HG02571 (cell line): ENCODE measurements around the gene GUCA1C.

Source experiments
- ATAC-seq: cut with Tn5 transposase; IDR thresholded peaks from one replicate; pipeline ENCODE4 v1.9.1; 2021; ENCODE audit warnings: mild to moderate bottlenecking, moderate library complexity; ENCODE audit not compliant: unreplicated experiment

The GUCA1C gene, protein sequence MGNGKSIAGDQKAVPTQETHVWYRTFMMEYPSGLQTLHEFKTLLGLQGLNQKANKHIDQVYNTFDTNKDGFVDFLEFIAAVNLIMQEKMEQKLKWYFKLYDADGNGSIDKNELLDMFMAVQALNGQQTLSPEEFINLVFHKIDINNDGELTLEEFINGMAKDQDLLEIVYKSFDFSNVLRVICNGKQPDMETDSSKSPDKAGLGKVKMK

DNA sequence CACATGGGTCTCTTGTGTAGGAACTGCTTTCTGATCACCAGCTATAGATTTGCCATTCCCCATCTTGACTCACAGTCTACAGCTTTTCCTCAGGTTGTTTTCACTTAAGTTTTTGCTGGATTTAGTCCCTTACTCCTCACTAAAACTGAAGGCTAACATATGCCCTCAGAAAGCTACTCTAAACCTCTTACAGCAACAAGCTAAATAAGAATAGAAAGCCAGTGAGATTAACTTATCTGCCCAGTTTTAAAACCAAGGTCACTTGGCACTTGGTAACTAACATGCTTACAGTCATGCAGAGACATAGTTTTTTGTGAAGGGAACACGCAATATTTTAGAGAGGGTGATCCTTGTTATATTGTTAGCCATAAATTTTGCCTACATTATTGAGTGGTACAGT, at the start of gene GUCA1C:
GUCA1C (minus strand) TSS at position 180 of the 400 bp plus-strand sequence; CDS start at position 63, 117 bp downstream.
- ATAC-seq: no peak

DNA sequence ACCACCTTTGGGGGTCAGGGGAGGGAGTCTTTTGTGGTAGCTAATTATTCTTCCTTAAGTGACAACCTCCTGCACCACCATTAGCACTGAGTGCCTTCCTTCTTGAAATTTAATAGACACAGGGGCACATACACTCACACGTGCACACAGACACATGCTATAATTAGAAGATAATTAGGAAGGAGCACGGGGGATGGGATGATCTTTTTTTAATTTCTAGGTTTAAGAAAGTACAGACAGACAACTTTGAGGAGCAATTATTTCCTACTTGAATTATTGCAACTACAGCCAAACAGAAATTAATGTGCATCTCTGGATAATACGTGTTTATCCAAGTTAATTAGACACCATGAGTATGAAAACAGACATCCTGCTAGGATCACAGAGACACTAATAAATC, 44.8 kb upstream of the GUCA1C start:
- no peak for ATAC-seq

DNA sequence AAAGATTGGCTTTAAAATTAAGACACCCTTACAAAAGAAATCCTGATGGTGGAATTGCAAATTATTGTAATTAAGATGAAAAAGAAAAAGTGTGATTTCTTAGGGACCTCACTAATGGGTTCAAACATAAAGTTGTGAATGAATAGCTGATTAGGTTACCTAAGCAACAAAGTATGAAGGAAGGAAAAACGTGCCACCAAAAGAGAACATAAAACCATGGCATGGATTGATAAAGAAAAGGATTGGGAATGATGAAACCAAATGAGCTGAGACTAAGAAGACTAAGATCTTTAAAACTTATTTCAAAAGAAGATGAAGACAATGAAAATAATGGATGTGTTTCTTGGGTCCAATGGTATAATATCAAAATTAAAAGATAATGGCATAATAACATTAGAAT, 32.2 kb upstream of the GUCA1C start:
- ATAC-seq: no peak

DNA sequence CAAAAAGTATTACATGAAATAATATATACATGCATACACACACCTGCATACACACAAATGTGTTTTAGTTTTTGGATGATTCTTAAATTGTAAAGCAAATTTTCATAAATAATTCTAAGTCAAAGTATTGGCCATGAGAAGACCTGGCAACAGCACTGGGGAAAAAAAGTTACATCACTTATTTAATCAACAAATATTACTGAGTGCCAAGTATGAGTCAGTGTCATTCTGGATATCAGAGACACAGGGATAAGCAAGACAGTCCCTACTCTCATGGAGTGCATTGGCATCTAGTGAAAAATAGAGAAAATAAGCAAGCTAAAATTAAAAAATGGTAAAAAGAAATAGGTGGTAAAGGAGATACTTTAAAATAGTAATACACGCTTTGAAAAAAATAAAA, 29.4 kb upstream of the GUCA1C start:
- no peak for ATAC-seq

DNA sequence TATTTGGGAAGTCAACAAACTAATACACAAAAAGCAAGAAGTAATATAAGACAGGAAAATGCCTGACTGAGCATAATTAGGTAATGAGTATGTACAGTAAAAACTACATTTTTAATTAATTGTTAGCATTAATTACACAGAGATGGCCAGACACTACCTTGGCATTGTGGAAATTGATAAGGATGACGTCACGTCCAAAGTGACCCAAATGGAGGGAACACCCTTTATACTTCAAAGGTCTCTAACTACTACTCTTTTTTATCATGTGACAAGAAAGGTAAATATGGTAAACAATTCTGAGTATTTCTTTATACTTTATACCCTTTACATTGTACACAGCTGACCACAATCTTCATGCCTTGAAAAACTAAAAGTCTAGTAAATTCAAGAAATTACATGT, 22.4 kb upstream of the GUCA1C start:
- no peak for ATAC-seq

DNA sequence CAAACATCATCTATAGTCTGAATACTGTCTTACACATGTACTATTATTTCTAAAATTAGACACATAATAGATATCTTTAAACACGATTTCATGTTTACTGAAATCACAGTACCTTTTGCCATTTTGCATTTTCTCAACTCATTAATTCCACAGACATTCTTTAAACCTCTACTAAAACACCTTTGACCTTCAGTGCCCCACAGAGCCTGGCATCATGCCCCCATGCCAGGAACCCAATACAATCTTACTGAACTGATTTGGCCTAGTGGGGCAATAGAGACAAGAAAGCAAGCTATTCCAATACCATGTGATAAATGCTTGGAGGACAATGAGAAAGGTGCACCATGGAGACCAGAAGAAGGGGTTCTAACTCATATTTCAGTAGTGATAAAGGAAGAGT, 19.3 kb upstream of the GUCA1C start:
- no peak for ATAC-seq

DNA sequence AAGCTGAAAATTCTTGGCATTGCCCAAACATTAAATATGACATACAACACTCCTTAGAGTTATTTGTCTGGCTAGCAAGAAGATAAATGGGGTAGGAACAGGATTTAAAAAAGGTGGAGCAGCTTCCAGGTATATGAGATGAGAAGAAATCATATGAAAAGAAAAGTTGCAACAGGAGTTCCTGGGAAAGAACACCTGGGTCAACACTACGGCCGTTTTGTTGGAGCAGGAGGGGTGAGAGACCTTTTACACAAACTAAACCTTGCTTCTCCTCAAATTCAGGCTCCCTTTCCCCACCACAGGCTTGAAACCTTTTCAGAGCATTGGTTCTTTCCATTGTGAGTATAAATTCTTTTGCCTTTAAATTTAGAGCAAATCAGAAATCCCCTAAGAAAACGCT, 18.8 kb upstream of the GUCA1C start:
- ATAC-seq: no peak

DNA sequence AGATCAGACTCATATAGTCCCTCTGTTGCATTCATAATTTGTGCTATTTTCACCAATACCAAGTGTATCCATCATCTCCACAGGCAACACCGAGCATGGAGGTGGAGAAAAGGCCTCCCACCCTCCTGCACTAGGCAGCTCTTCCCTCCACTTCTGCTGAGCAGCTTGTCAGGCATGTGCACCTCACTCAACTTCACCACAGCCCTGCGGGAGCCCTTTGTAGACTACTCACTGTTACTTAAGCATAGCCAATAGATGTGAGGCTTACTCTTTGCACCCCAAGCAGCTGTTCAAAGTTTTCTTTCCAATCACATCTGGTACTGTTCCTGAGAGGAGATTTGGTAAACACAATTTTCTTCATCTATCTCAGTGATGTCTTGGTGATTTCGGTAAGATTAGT, 16.9 kb upstream of the GUCA1C start:
- no peak for ATAC-seq

DNA sequence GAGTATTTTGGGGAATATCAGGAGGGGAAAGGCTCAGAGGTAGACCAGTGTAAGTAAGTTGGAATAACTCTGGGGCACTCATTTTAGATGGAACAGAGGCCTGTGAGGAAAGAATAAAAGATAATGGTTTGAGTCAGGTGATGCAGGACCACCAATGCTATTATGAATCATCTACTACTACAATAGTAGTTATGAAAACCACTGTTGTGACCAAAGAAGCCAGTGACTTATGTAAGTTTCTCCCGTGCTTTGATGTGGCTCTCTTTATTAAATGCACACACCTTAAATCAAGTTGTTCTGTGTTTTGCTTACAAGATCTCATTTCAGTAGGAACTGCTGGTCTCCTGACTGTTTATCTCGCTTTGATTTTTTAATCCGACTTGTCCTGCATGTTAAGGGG, 13.1 kb upstream of the GUCA1C start:
- no peak for ATAC-seq

DNA sequence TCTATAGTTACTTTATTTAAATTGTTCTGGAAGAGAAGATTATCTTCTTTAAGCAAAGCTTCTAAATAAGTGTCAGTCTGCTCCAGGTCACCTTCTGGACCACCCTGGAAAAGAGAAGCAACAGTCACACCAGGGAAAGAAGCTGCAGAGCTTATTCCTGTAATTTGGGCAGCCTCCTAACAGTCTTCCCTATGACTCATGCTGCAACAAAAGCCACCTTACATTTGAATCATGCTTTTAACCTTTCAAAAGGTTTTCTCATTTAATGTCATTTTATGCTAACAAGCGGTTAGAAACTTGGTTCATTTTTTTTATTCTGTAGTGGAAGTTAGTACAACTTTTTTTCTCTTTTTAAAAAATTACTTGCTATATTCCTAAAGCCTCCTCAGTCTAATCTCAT, 5.3 kb upstream of the GUCA1C start:
- ATAC-seq: no peak

DNA sequence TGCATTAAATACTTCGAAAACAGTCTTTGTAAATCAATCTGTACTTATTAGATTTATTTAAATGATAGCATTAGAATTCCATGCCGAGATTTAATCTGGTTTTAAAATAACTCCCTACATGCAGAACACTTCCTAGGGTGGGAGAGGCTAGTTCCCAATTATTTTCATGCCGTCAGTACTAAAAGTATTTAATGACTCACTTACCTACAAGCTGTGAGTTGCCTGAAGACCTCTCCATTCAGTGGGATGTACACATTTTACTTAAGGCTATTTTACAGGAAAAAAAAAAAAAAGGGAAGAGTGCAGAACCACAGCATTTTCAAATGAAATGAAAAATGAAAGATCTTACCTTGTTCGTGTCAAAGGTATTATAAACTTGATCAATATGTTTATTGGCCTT, 469 bp downstream of the GUCA1C start:
- ATAC-seq: no peak

DNA sequence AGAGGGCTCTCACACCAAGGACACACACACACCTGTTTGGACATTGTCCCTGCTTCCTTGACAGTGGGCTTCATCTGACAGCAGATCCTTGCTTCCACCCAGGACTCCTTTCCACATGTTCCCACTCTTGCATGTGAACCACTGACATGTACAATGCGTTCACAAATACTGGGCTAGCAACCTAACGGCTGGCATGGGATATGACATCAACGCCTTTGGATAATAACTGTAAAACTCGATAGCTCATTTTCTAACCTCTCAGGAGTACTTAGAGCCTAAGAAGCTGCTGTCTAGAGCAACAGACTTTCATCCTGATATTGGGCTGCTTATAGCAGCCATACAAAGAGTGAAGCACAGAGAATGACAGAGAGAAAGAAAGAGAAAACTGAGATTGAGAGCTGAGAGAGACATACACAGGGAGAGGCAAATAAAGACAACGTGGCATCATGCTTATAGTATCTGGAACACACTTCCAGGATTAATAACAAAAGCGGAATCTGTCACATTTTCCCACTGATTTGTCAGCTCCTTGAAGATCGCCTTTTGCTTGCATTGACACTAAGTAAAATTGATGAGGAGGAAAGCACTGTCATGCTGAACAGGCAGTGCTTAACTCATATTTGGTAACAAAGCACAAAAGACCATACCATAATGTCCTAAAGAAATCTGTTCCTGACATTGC, 1.7 kb downstream of the GUCA1C start:
- no peak for ATAC-seq

DNA sequence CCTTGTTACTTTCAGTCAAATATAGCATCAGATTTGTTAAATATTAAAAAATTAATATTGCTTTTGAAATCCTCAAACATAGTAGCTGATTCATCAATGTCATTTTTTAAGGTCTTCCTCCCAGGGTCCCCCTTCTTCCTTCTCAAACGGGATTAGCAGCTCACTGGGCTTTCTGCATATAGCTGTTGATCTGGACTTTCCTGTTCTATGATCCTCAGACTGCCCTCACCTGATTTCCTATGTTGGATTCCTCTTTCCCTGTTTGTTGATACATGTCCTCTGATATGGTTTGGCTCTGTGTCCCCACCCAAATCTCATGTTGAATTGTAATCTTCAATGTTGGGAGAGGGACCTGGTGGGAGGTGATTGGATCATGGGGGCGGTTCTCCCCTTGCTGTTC, 5.8 kb downstream of the GUCA1C start:
- no peak for ATAC-seq

DNA sequence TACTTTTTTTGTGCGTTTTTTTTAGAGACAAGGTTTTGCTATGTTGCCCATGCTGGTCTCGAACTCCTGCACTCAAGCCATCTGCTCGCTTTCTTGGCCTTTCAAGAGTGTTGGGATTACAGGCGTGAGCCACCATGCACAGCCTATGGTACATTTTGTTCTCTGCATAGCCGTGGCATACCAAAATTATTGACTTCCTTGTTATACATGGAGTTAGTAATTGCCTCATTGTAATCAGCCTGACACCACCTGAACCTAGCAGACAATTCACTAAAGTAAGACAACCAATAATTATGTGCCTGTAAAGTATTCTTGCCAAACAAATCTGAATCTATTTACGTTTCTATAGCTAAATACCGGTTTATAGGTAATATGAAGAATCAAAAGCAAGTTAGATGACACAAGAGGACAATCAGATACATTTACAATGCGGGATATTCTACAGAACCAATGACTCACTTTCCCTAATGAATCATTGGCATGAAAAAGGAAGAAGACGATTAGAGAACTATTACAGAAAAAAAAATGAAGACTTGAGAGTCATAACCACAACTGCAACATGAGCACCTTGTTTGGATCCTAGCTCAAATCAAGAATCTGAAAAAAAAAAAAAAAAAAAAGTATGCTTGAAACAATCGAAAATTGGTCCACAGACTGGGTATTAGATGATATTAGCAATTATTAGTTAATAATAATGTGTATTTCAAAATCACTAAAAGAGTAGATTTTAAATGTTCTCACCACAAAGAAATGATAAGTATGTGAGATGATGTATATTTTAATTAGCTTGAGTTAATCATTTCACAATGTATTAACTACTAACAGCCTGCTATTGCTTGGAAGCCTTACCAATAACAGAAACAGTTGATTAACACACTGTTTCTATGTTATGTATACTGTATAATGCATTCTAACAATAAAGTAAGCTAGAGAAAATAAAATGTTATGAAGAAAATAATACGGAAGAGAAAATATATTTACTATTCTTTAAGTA, 7.1 kb downstream of the GUCA1C start:
- no peak for ATAC-seq

DNA sequence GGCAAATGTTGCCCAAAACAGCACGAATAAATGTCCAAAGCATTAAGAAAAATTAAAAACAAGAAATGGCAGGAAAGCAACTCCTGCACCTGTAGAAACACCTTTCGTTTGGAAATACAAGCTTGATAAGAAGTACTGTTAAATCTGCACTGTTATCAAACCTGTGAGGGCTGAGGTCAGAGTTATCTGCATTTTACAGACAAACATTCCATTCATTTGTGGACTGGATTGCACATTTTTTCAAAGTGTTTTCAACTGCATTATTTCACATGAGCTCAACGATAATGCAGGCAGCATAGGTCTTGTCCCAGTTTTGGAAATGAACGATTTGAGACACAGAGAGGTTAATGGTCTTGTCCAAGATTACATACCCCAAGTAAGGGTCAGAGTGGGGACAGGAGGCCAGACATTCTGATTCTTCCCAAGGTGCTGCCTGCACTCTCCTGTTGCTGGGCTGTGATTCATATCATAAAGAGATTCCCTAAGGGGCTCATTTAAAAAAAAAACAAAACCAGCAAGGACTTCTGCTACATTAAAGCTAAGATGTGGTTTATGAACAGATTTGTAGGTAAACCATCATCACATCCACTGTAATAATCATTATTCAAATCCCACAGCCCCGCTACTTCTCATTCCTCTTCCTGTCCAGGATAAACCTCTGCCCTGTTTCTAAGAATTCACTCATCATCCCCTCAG, 13.0 kb downstream of the GUCA1C start:
- ATAC-seq: no peak

DNA sequence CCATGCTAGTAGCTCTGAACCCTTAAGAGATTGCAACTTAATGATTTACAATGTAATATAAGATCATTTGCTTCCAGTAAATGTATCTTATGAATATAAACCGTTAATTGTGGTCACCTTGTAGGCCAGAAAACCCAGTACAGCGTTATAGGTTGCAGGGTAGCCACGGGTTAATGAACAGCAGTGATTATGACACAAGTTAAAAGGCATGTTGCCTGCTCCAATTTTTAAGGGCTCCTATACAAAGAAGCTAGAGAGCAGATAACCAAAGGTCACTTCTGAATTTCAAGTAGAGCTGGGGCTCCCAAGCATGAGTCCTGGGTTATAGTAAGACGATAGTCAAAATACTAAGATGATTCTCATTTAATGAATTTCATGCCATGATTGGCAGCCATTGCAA, 13.5 kb downstream of the GUCA1C start:
- ATAC-seq: no peak

DNA sequence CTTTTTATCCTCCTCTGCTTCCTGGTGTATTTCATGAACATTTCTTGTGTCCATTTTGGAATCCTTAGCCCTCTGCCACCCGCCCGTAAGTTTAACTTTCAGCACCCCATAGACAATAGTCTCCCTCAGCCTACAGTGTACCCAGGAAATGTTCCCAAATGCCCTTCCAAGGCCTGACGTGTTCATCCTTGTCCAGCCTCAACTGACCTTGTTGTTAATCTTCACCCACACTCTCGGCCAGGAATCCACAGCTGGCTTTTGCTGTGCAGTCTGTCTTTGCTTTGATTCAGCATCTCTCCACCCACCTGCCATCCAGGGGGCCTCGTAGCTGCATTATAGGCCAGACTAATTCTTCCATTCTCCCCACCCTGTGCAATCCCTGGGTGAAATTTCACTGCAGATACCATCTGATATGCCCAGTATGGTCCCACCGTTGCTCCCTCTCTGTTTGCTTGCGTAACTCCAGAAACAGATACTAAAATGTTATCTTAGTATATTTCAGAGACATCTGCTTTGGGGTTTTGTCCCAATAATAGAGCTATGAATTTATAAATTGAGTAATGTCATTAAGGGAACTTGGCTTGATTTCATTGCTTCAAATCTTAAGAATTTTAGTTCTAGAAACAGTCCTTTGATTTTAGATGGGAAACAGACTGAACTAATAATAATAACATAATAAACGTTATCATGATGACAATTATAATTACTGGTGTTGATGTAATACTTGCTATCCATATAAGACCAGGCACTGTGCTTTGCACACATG, 16.6 kb downstream of the GUCA1C start:
- ATAC-seq: no peak

DNA sequence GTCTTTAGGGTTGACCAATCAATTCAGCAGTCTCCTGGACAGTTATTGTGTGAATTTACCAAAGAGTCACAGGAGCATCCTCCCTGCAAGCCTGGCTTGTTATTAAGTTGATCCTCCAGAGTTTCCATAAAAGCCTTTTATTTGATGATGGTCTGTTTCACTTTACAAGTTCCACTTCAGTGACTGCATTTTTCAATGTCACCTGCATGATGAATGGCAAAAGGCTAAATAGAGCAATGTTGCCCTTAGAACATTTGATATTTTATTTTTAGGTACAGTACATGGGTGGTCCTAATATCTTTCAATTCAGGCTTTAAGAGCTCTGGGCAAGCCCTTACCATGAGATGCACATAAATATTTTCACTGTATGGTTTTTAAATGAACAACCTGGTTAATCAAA, 22.6 kb downstream of the GUCA1C start:
- no peak for ATAC-seq

DNA sequence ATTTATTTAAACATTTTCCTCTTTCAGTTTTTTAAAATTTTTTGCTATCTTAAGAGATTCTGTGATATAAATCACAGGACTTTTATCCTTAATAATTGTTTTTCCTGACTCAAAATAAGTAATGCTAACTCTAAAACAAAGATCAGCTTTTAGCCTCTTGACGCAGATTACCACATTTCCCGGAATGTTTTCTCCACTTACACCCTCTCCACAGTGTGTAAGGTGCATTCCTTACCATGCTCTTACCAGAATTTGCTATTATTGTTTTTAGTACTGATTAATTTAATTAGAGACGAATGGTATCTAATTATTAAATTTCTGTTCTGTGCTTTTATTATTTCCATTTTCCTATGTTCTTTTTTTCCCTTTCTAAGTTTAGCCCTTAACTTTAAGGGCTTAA, 34.8 kb downstream of the GUCA1C start:
- no peak for ATAC-seq
